HFF-Myc (cell line): Measurements from ENCODE around the gene FHIT.

ENCODE experiments used
- DNase-seq: peaks from one replicate; pipeline ENCODE4 v3.0.0-alpha.2; 2011; ENCODE audit warnings: low read depth; ENCODE audit errors: extremely low read depth
- H3K4me3 ChIP-seq: replicated peaks from 2 replicates; pipeline ENCODE4 v1.5.1; 2011; ENCODE audit warnings: low read depth, mild to moderate bottlenecking, control low read depth, low read length
- CTCF ChIP-seq: IDR thresholded peaks from 2 replicates; pipeline ENCODE4 v1.5.1; 2012; ENCODE audit warnings: mild to moderate bottlenecking, low read depth, low read length, control low read depth; ENCODE audit errors: missing control alignments

The FHIT gene

GRCh38 chr3:60325610-60326170 lies 925.6 kb downstream of the FHIT start:
- DNase-seq = no peak
- H3K4me3 ChIP-seq = no peak overlapping the region
- TF ChIP-seq CTCF = no peak

- no peak for TF ChIP-seq CTCF
- H3K4me3 ChIP-seq = no peak overlapping the region
- DNase-seq = no peak
Observed at GRCh38 chr3:60323651-60324050, 927.6 kb downstream of the FHIT start.

- TF ChIP-seq CTCF = no peak
- DNase-seq = no peak
- H3K4me3 ChIP-seq = no peak overlapping the region
Observed at GRCh38 chr3:60323180-60323579, 928.1 kb downstream of the FHIT start.

GRCh38 chr3:60322298-60322856 lies 928.9 kb downstream of the FHIT start:
- TF ChIP-seq CTCF = no peak
- no peak overlapping the region for H3K4me3 ChIP-seq
- DNase-seq = no peak

- TF ChIP-seq CTCF = no peak
- no peak overlapping the region for H3K4me3 ChIP-seq
- no peak for DNase-seq
Observed at GRCh38 chr3:60319179-60319858, 931.9 kb downstream of the FHIT start.

- DNase-seq = no peak
- TF ChIP-seq CTCF = no peak
- no peak overlapping the region for H3K4me3 ChIP-seq
Observed at GRCh38 chr3:60316121-60316797, 935.0 kb downstream of the FHIT start.
